GM12874 (cell line): ENCODE measurements around the gene NAGPA.

Experiments used
- CTCF ChIP-seq: IDR thresholded peaks from 2 replicates; pipeline ENCODE4 v1.5.1; 2011; ENCODE audit warnings: low read depth, mild to moderate bottlenecking, control low read depth, low read length, moderate library complexity; ENCODE audit not compliant: insufficient read depth

Gene NAGPA

GRCh38 chr16:5027575-5028235 lies 6.0 kb downstream of the NAGPA start:
- no peak for TF ChIP-seq CTCF

- TF ChIP-seq CTCF = no peak
Measured at GRCh38 chr16:5027086-5027485, 6.6 kb downstream of the NAGPA start.

GRCh38 chr16:5026664-5027063 lies 7.1 kb downstream of the NAGPA start:
- TF ChIP-seq CTCF = no peak

- TF ChIP-seq CTCF = no peak
Measured at GRCh38 chr16:5025171-5025632, 8.5 kb downstream of the NAGPA start.

GRCh38 chr16:5024632-5025031 lies 9.1 kb downstream of the NAGPA start:
- no peak for TF ChIP-seq CTCF

GRCh38 chr16:5022521-5022920 lies 11.2 kb downstream of the NAGPA start:
- TF ChIP-seq CTCF = no peak

GRCh38 chr16:5020551-5020950 lies 13.2 kb downstream of the NAGPA start:
- no peak for TF ChIP-seq CTCF

- TF ChIP-seq CTCF = no peak
Measured at GRCh38 chr16:5019775-5020174, 14.0 kb downstream of the NAGPA start.
